Activated CD8-positive, alpha-beta memory T cell treated with anti-CD3 and anti-CD28 coated beads for 1 hour (primary cell): ENCODE data around the gene HAX1.

Experiments
- DNase-seq, 2 donors: peaks; one replicate each; pipeline ENCODE4 v3.0.0-alpha.2; 2020; ENCODE audit warnings: low read depth in 1 of 2; ENCODE audit errors: extremely low read depth in 1 of 2

Gene HAX1

GRCh38 chr1:154324669-154325582 is 52.5 kb downstream of the HAX1 start, which contains the start of gene ATP8B2:
ATP8B2 (plus strand) TSS chr1:154325525; CDS start chr1:154328142, 2,617 bp downstream.
- DNase-seq: peak; percentile 64 to 65
